GM12878 (cell line): ENCODE measurements around the gene HIVEP3. TPM values are rescaled to one million over a fixed set of nuclear protein-coding genes. Genes with fewer than 3 reads are reported as not detected.

ENCODE experiments used
- CBFB ChIP-seq: IDR thresholded peaks from 2 replicates; pipeline ENCODE4 v1.6.1; 2016; ENCODE audit warnings: antibody characterized with exemption, low read depth
- CHD4 ChIP-seq: fragments of 200-600 bp; sonication (generic); IDR thresholded peaks from 2 replicates; pipeline ENCODE4 v1.6.1; 2016; ENCODE audit warnings: mild to moderate bottlenecking
- CREM ChIP-seq: IDR thresholded peaks from 2 replicates; pipeline ENCODE4 v1.6.1; 2014; ENCODE audit warnings: antibody characterized with exemption, low read depth
- DPF2 ChIP-seq: fragments of 450-650 bp; IDR thresholded peaks from 2 replicates; pipeline ENCODE4 v1.6.1; 2017; ENCODE audit warnings: mild to moderate bottlenecking
- EGR1 ChIP-seq, 2 experiments: IDR thresholded peaks; 1 replicate in 1 of 2; 2 replicates in 1 of 2; pipeline ENCODE4 v1.6.1; 2011 to 2012; ENCODE audit warnings: low read depth in 2 of 2, low read length in 2 of 2, borderline replicate concordance in 1 of 2, mild to moderate bottlenecking in 1 of 2, moderate library complexity in 1 of 2
- JUNB ChIP-seq: IDR thresholded peaks from 2 replicates; pipeline ENCODE4 v1.6.1; 2016; ENCODE audit warnings: antibody characterized with exemption, mild to moderate bottlenecking
- MYB ChIP-seq: fragments of 150-350 bp; IDR thresholded peaks from 2 replicates; pipeline ENCODE4 v1.6.1; 2014; ENCODE audit warnings: mild to moderate bottlenecking, low read depth, low read length, borderline replicate concordance
- NBN ChIP-seq: fragments of 450-650 bp; IDR thresholded peaks from 2 replicates; pipeline ENCODE4 v1.6.1; 2016
- PAX5 ChIP-seq: IDR thresholded peaks from 2 replicates; pipeline ENCODE4 v1.6.1; 2011; ENCODE audit warnings: low read depth, low read length, borderline replicate concordance
- POLR2A ChIP-seq: IDR thresholded peaks from 2 replicates; pipeline ENCODE4 v1.6.1; 2011; ENCODE audit warnings: low read depth, mild to moderate bottlenecking, low read length
- POLR2AphosphoS5 ChIP-seq: IDR thresholded peaks from 2 replicates; pipeline ENCODE4 v1.6.1; 2011; ENCODE audit warnings: mild to moderate bottlenecking, low read length, inconsistent platforms
- POU2F2 ChIP-seq: IDR thresholded peaks from 3 replicates; pipeline ENCODE4 v1.6.1; 2011; ENCODE audit warnings: low read depth, mild to moderate bottlenecking, low read length, borderline replicate concordance
- SP1 ChIP-seq: IDR thresholded peaks from one replicate; pipeline ENCODE4 v1.6.1; 2011; ENCODE audit warnings: low read depth, low read length
- SPI1 ChIP-seq: IDR thresholded peaks from 2 replicates; pipeline ENCODE4 v1.6.1; 2011; ENCODE audit warnings: low read depth, mild to moderate bottlenecking, low read length, moderate library complexity, borderline replicate concordance; ENCODE audit not compliant: insufficient read depth
- STAT3 ChIP-seq: IDR thresholded peaks from 2 replicates; pipeline ENCODE4 v1.6.1; 2011; ENCODE audit warnings: low read depth, low read length, improper control_type of control experiment
- TARDBP ChIP-seq: IDR thresholded peaks from 2 replicates; pipeline ENCODE4 v1.6.1; 2016; ENCODE audit warnings: borderline replicate concordance
- TCF12 ChIP-seq: IDR thresholded peaks from 2 replicates; pipeline ENCODE4 v1.6.1; 2011; ENCODE audit warnings: low read depth, mild to moderate bottlenecking, low read length
- ZNF207 ChIP-seq: fragments of 450-650 bp; IDR thresholded peaks from 2 replicates; pipeline ENCODE4 v1.6.1; 2014; ENCODE audit warnings: antibody characterized with exemption, mild to moderate bottlenecking, borderline replicate concordance
- polyA plus RNA-seq, 11 experiments: library from polyadenylated mRNA; depleted of rRNA in 4 of 11; unstranded in 6 of 11; stranded (reverse) in 5 of 11; fragments of >200 nt; fragmentation: Nextera tagmentation in 4 of 11; fragmentation: Illumina TruSeq in 1 of 11; extraction: Ambion mirVana in 4 of 11; extraction: Trizol in 1 of 11; gene quantifications; 1 replicate in 1 of 11; 2 replicates in 10 of 11; pipeline versions ENCODE4 v1.2.1 to v1.2.3, GENCODE V29; 2011 to 2016; ENCODE audit warnings: inconsistent platforms in 2 of 11, missing spikeins in 2 of 11, low read depth in 1 of 11
- total RNA-seq, 4 experiments: library from RNA; depleted of rRNA in 3 of 4; stranded (reverse); fragments of >200 nt in 3 of 4; fragmentation: Illumina TruSeq in 1 of 4; extraction: Trizol in 1 of 4; gene quantifications; 2 replicates each; pipeline versions ENCODE4 v1.2.1 to v1.2.3, GENCODE V29; 2013 to 2021
- TF ChIP-seq, protein P1 (sequence below): IDR thresholded peaks from 2 replicates; pipeline ENCODE4 v1.6.1; 2011; ENCODE audit warnings: low read depth, low read length, improper control_type of control experiment, borderline replicate concordance
- TF ChIP-seq, protein P2 (sequence below): fragments of 450-650 bp; IDR thresholded peaks from 2 replicates; pipeline ENCODE4 v1.6.1; 2016; ENCODE audit warnings: mild to moderate bottlenecking
- TF ChIP-seq, protein P3 (sequence below): fragments of 450-650 bp; IDR thresholded peaks from 2 replicates; pipeline ENCODE4 v1.6.1; 2018; ENCODE audit warnings: mild to moderate bottlenecking, low read depth, moderate library complexity; ENCODE audit not compliant: partially characterized antibody
- TF ChIP-seq, protein P4 (sequence below): fragments of 450-650 bp; IDR thresholded peaks from 2 replicates; pipeline ENCODE4 v1.6.1; 2017; ENCODE audit warnings: mild to moderate bottlenecking, moderate library complexity

HIVEP3 gene
- total and polyA plus RNA-seq, 10 of the 15 experiments (the other 5 are each of a cell fraction or from before 2014, with no cell fraction given), result 1.8 to 13.6 (median 3.8) TPM

DNA sequence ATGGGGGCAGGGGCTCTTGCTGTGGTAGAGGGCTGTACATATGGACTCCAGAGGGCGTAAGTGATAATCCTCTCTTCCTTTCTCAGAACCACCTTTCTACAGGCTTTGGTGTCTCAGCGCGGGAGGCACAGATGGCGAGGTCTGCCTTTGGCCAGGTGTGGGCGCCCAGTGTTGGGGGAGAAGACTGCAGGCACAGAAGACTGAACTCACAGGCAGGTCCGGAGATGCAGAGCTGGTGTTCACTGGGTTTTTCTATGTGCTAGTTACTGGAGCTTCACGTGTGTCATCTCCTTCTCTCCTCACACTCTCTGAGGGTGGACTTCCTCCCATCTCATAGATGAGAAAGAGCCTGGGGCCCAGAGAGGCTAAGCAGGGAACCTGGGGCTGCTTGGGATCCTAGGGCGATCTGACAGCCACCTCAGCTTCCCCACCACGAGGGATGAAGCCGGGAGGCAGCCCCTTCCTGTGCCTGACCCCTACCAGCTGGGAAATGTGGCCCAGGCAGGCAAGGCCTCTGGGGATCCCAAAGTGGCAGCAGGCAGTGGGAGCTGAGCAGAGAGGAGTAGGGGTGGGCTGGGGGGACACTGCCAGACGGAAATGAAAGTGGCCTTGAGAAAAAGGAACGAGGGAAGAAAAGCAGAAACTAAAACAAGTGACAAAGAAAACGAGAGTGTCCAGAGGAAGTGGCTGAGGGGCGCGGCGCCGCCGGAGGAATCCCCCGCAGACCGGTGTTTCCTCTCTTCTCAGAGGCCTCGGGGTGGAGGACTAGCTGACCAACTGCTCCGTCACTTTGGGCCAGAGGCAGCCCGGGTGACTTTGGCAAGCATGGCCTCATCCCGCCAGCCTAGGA, 191.6 kb downstream of the HIVEP3 start (continued):
- TF ChIP-seq POU2F2 (0 out of 3 replicates have a peak, but pooled peaks have one; percentile 17), JUNB (no peak), MYB (no peak), CBFB (no peak), POLR2AphosphoS5 (peak; percentile 54; the same call in 1 of the 2 replicates), SPI1 (peak; percentile 92), EGR1 (IDR thresholded peaks at IDR 0.05; ENCODE audit: borderline replicate concordance in 1 of 2, low read depth in 2 of 2, low read length in 2 of 2) (peak in 1 of 2 experiments; percentile 41; a peak in 1 of 3 replicates), PAX5 (peak; percentile 71; the same call in 1 of the 2 replicates), DPF2 (peak; percentile 89), CHD4 (no peak), POLR2A (peak; percentile 34; the same call in 1 of the 2 replicates), STAT3 (no peak), SP1 (peak; percentile 57), TARDBP (no peak), TCF12 (peak; percentile 80), CREM (peak; percentile 66; the same call in 1 of the 2 replicates), ZNF207 (no peak), NBN (peak; percentile 89)
- TF ChIP-seq, protein P1, sequence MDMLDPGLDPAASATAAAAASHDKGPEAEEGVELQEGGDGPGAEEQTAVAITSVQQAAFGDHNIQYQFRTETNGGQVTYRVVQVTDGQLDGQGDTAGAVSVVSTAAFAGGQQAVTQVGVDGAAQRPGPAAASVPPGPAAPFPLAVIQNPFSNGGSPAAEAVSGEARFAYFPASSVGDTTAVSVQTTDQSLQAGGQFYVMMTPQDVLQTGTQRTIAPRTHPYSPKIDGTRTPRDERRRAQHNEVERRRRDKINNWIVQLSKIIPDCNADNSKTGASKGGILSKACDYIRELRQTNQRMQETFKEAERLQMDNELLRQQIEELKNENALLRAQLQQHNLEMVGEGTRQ, result no peak
- TF ChIP-seq, protein P2, sequence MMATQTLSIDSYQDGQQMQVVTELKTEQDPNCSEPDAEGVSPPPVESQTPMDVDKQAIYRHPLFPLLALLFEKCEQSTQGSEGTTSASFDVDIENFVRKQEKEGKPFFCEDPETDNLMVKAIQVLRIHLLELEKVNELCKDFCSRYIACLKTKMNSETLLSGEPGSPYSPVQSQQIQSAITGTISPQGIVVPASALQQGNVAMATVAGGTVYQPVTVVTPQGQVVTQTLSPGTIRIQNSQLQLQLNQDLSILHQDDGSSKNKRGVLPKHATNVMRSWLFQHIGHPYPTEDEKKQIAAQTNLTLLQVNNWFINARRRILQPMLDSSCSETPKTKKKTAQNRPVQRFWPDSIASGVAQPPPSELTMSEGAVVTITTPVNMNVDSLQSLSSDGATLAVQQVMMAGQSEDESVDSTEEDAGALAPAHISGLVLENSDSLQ, result peak; percentile 31; the same call in 1 of the 2 replicates
- TF ChIP-seq, protein P3, sequence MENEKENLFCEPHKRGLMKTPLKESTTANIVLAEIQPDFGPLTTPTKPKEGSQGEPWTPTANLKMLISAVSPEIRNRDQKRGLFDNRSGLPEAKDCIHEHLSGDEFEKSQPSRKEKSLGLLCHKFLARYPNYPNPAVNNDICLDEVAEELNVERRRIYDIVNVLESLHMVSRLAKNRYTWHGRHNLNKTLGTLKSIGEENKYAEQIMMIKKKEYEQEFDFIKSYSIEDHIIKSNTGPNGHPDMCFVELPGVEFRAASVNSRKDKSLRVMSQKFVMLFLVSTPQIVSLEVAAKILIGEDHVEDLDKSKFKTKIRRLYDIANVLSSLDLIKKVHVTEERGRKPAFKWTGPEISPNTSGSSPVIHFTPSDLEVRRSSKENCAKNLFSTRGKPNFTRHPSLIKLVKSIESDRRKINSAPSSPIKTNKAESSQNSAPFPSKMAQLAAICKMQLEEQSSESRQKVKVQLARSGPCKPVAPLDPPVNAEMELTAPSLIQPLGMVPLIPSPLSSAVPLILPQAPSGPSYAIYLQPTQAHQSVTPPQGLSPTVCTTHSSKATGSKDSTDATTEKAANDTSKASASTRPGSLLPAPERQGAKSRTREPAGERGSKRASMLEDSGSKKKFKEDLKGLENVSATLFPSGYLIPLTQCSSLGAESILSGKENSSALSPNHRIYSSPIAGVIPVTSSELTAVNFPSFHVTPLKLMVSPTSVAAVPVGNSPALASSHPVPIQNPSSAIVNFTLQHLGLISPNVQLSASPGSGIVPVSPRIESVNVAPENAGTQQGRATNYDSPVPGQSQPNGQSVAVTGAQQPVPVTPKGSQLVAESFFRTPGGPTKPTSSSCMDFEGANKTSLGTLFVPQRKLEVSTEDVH, result no peak
- TF ChIP-seq, protein P4, sequence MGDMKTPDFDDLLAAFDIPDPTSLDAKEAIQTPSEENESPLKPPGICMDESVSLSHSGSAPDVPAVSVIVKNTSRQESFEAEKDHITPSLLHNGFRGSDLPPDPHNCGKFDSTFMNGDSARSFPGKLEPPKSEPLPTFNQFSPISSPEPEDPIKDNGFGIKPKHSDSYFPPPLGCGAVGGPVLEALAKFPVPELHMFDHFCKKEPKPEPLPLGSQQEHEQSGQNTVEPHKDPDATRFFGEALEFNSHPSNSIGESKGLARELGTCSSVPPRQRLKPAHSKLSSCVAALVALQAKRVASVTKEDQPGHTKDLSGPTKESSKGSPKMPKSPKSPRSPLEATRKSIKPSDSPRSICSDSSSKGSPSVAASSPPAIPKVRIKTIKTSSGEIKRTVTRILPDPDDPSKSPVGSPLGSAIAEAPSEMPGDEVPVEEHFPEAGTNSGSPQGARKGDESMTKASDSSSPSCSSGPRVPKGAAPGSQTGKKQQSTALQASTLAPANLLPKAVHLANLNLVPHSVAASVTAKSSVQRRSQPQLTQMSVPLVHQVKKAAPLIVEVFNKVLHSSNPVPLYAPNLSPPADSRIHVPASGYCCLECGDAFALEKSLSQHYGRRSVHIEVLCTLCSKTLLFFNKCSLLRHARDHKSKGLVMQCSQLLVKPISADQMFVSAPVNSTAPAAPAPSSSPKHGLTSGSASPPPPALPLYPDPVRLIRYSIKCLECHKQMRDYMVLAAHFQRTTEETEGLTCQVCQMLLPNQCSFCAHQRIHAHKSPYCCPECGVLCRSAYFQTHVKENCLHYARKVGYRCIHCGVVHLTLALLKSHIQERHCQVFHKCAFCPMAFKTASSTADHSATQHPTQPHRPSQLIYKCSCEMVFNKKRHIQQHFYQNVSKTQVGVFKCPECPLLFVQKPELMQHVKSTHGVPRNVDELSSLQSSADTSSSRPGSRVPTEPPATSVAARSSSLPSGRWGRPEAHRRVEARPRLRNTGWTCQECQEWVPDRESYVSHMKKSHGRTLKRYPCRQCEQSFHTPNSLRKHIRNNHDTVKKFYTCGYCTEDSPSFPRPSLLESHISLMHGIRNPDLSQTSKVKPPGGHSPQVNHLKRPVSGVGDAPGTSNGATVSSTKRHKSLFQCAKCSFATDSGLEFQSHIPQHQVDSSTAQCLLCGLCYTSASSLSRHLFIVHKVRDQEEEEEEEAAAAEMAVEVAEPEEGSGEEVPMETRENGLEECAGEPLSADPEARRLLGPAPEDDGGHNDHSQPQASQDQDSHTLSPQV, result no peak
